Measurements from ENCODE around the gene CACNG4. TPM values are rescaled to one million over a fixed set of nuclear protein-coding genes. Genes with fewer than 3 reads are reported as not detected.

The CACNG4 gene
- total and polyA plus RNA-seq, 4 donors = not detected

GRCh38 chr17:67050471-67051154 is 86.1 kb downstream of the CACNG4 start:
- Histone ChIP-seq H3K9me3 (ENCODE audit: control insufficient read depth, low read length) (peaks cover 2% of the 10 kb centered on the region), H3K36me3 (ENCODE audit: control insufficient read depth in 1 of 2, insufficient read depth in 2 of 2, low read length in 1 of 2) (no peaks in the 10 kb centered on the region), H3K4me3 (ENCODE audit: low read length in 2 of 2) (no peak overlapping the region), H3K4me1 (ENCODE audit: control insufficient read depth in 1 of 2, insufficient read depth in 2 of 2, low read length in 2 of 2) (no peaks in the 10 kb centered on the region), H3K27me3 (ENCODE audit: control insufficient read depth in 1 of 2, insufficient read depth in 2 of 2, low read length in 1 of 2) (no peaks in the 10 kb centered on the region), H3K27ac (ENCODE audit: low read depth in 1 of 2, low read length in 2 of 2) (no peak overlapping the region)
- 81 to 88% methylated on average over 6 of the region's 6 CpGs for WGBS, 2 donors
- DNase-seq = no peak
- no peak for ATAC-seq (ENCODE audit: low FRiP score)
- intact Hi-C loops (cut with DNase I) = no loop called here

- DNase-seq (no peak), ATAC-seq (ENCODE audit: low FRiP score) (no peak)
- intact Hi-C loops (cut with DNase I) = no loop called here
- no peaks in the 10 kb centered on the region for H3K36me3 ChIP-seq (ENCODE audit: control insufficient read depth in 1 of 2, insufficient read depth in 2 of 2, low read length in 1 of 2)
- 79 to 84% methylated on average over 4 of the region's 4 CpGs for WGBS, 2 donors
- H3K4me3 ChIP-seq (ENCODE audit: low read length in 2 of 2) = no peak overlapping the region
- H3K9me3 ChIP-seq (ENCODE audit: control insufficient read depth, low read length) = peaks cover 4% of the 10 kb centered on the region
- H3K4me1 ChIP-seq (ENCODE audit: control insufficient read depth in 1 of 2, insufficient read depth in 2 of 2, low read length in 2 of 2) = no peaks in the 10 kb centered on the region
- no peaks in the 10 kb centered on the region for H3K27me3 ChIP-seq (ENCODE audit: control insufficient read depth in 1 of 2, insufficient read depth in 2 of 2, low read length in 1 of 2)
- no peak overlapping the region for H3K27ac ChIP-seq (ENCODE audit: low read depth in 1 of 2, low read length in 2 of 2)
These were observed 86.6 kb downstream of the CACNG4 start for GRCh38 chr17:67051155-67051538.

GRCh38 chr17:67051837-67052236 is 87.3 kb downstream of the CACNG4 start:
- no peaks in the 10 kb centered on the region for H3K27me3 ChIP-seq (ENCODE audit: control insufficient read depth in 1 of 2, insufficient read depth in 2 of 2, low read length in 1 of 2)
- H3K4me1 ChIP-seq (ENCODE audit: control insufficient read depth in 1 of 2, insufficient read depth in 2 of 2, low read length in 2 of 2) = no peaks in the 10 kb centered on the region
- ATAC-seq (ENCODE audit: low FRiP score) (no peak), DNase-seq (no peak)
- H3K4me3 ChIP-seq (ENCODE audit: low read length in 2 of 2) = no peak overlapping the region
- 95 to 96% methylated on average over 5 of the region's 5 CpGs for WGBS, 2 donors
- H3K36me3 ChIP-seq (ENCODE audit: control insufficient read depth in 1 of 2, insufficient read depth in 2 of 2, low read length in 1 of 2) = no peaks in the 10 kb centered on the region
- H3K9me3 ChIP-seq (ENCODE audit: control insufficient read depth, low read length) = peaks cover 4% of the 10 kb centered on the region
- no peak overlapping the region for H3K27ac ChIP-seq (ENCODE audit: low read depth in 1 of 2, low read length in 2 of 2)
- intact Hi-C loops (cut with DNase I) = no loop called here

GRCh38 chr17:67052720-67053437 is 88.4 kb downstream of the CACNG4 start:
- 95 to 96% methylated on average over 9 of the region's 9 CpGs for WGBS, 2 donors
- Histone ChIP-seq H3K27me3 (ENCODE audit: control insufficient read depth in 1 of 2, insufficient read depth in 2 of 2, low read length in 1 of 2) (no peaks in the 10 kb centered on the region), H3K27ac (ENCODE audit: low read depth in 1 of 2, low read length in 2 of 2) (no peak overlapping the region), H3K4me3 (ENCODE audit: low read length in 2 of 2) (no peak overlapping the region), H3K9me3 (ENCODE audit: control insufficient read depth, low read length) (peaks cover 2% of the 10 kb centered on the region), H3K36me3 (ENCODE audit: control insufficient read depth in 1 of 2, insufficient read depth in 2 of 2, low read length in 1 of 2) (no peaks in the 10 kb centered on the region), H3K4me1 (ENCODE audit: control insufficient read depth in 1 of 2, insufficient read depth in 2 of 2, low read length in 2 of 2) (no peaks in the 10 kb centered on the region)
- ATAC-seq (ENCODE audit: low FRiP score) (no peak), DNase-seq (no peak)
- intact Hi-C loops (cut with DNase I) = no loop called here

- 91 to 92% methylated on average over 9 of the region's 9 CpGs for WGBS, 2 donors
- Histone ChIP-seq H3K36me3 (ENCODE audit: control insufficient read depth in 1 of 2, insufficient read depth in 2 of 2, low read length in 1 of 2) (no peaks in the 10 kb centered on the region), H3K9me3 (ENCODE audit: control insufficient read depth, low read length) (peaks cover 2% of the 10 kb centered on the region), H3K4me1 (ENCODE audit: control insufficient read depth in 1 of 2, insufficient read depth in 2 of 2, low read length in 2 of 2) (no peaks in the 10 kb centered on the region), H3K27me3 (ENCODE audit: control insufficient read depth in 1 of 2, insufficient read depth in 2 of 2, low read length in 1 of 2) (no peaks in the 10 kb centered on the region), H3K4me3 (ENCODE audit: low read length in 2 of 2) (no peak overlapping the region), H3K27ac (ENCODE audit: low read depth in 1 of 2, low read length in 2 of 2) (no peak overlapping the region)
- ATAC-seq (ENCODE audit: low FRiP score) = no peak
- DNase-seq = no peak
- intact Hi-C loops (cut with DNase I) = no loop called here
These were observed 89.0 kb downstream of the CACNG4 start for GRCh38 chr17:67053438-67054000.

GRCh38 chr17:67054011-67054591 is 89.6 kb downstream of the CACNG4 start:
- intact Hi-C loops (cut with DNase I) = no loop called here
- DNase-seq = no peak
- H3K9me3 ChIP-seq (ENCODE audit: control insufficient read depth, low read length) = peaks cover 2% of the 10 kb centered on the region
- H3K4me3 ChIP-seq (ENCODE audit: low read length in 2 of 2) = no peak overlapping the region
- no peaks in the 10 kb centered on the region for H3K4me1 ChIP-seq (ENCODE audit: control insufficient read depth in 1 of 2, insufficient read depth in 2 of 2, low read length in 2 of 2)
- 84 to 89% methylated on average over 19 of the region's 19 CpGs for WGBS, 2 donors
- H3K27ac ChIP-seq (ENCODE audit: low read depth in 1 of 2, low read length in 2 of 2) = no peak overlapping the region
- H3K27me3 ChIP-seq (ENCODE audit: control insufficient read depth in 1 of 2, insufficient read depth in 2 of 2, low read length in 1 of 2) = no peaks in the 10 kb centered on the region
- no peak for ATAC-seq (ENCODE audit: low FRiP score)
- H3K36me3 ChIP-seq (ENCODE audit: control insufficient read depth in 1 of 2, insufficient read depth in 2 of 2, low read length in 1 of 2) = no peaks in the 10 kb centered on the region

GRCh38 chr17:67054608-67055007 is 90.1 kb downstream of the CACNG4 start:
- no peak for DNase-seq

GRCh38 chr17:67055041-67055443 is 90.5 kb downstream of the CACNG4 start:
- intact Hi-C loops (cut with DNase I) = no loop called here
- ATAC-seq (ENCODE audit: low FRiP score) (no peak), DNase-seq (no peak)
- Histone ChIP-seq H3K36me3 (ENCODE audit: control insufficient read depth in 1 of 2, insufficient read depth in 2 of 2, low read length in 1 of 2) (no peaks in the 10 kb centered on the region), H3K27ac (ENCODE audit: low read depth in 1 of 2, low read length in 2 of 2) (no peak overlapping the region), H3K27me3 (ENCODE audit: control insufficient read depth in 1 of 2, insufficient read depth in 2 of 2, low read length in 1 of 2) (no peaks in the 10 kb centered on the region), H3K4me1 (ENCODE audit: control insufficient read depth in 1 of 2, insufficient read depth in 2 of 2, low read length in 2 of 2) (no peaks in the 10 kb centered on the region), H3K4me3 (ENCODE audit: low read length in 2 of 2) (no peak overlapping the region), H3K9me3 (ENCODE audit: control insufficient read depth, low read length) (peaks cover 2% of the 10 kb centered on the region)
- WGBS, 2 donors = 95 to 96% methylated on average over 19 of the region's 19 CpGs

More at GRCh38 chr17:67054608-67055007, 90.1 kb downstream of the CACNG4 start:
- no peaks in the 10 kb centered on the region for H3K36me3 ChIP-seq (ENCODE audit: control insufficient read depth in 1 of 2, insufficient read depth in 2 of 2, low read length in 1 of 2)
- no peak overlapping the region for H3K4me3 ChIP-seq (ENCODE audit: low read length in 2 of 2)
- H3K27me3 ChIP-seq (ENCODE audit: control insufficient read depth in 1 of 2, insufficient read depth in 2 of 2, low read length in 1 of 2) = no peaks in the 10 kb centered on the region
- ATAC-seq (ENCODE audit: low FRiP score) = no peak
- peaks cover 2% of the 10 kb centered on the region for H3K9me3 ChIP-seq (ENCODE audit: control insufficient read depth, low read length)
- 73 to 95% methylated on average over 5 of the region's 5 CpGs for WGBS, 2 donors
- no peaks in the 10 kb centered on the region for H3K4me1 ChIP-seq (ENCODE audit: control insufficient read depth in 1 of 2, insufficient read depth in 2 of 2, low read length in 2 of 2)
- no peak overlapping the region for H3K27ac ChIP-seq (ENCODE audit: low read depth in 1 of 2, low read length in 2 of 2)
- intact Hi-C loops (cut with DNase I) = no loop called here

Data from aorta (tissue), 5 donors.